Posterior cingulate gyrus (tissue), 11 donors: ENCODE measurements around the gene WT1.

Experiments
- DNase-seq, 10 donors: peaks; one replicate each; pipeline versions ENCODE4 v3.0.0 to v3.0.0-alpha.2; 2020 to 2021; ENCODE audit warnings: mixed read lengths in 3 of 10
- intact Hi-C: fragments of 100-400 bp; cut with DNase I; formaldehyde crosslinking; loops from one replicate; pipeline ENCODE4 v1.15.1; 2023

The WT1 gene

GRCh38 chr11:32439501-32440210, 4.3 kb upstream of the WT1 start:
- intact Hi-C loops = no loop called here
- DNase-seq = peak in 1 of 10 donors; percentile 38

DNA sequence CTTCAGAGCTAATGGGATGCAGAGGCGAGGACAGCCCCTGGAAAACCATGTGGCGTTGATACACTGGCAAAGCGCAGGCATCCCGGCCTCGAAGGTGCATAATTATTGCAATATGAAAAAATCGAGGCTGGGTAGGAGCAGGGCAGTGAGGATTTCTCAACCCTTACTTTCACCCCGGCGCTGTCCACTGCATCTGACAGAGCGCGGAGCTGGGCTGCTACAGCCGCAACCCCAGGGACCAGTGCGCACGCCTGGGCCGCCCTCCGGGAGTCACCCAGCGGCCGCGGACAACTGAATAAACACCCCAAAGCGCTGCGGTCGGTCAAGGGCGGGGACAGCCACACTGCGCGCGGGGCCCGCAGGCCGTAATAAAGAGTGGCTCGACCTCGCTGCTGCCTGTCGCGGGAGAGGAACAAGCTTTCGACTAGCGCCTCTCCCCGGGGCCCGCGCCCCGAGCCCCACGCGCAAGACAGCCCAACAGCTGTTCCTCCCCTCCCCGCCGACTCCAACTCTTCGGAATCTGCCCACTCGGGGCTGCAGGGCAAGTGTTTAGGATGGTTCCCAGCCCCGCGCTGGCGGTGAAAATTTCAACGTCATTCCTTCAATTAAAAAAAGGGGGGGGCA, 3.6 kb upstream of the WT1 start:
- peak in 1 of 10 donors; percentile 55 for DNase-seq
- intact Hi-C loops = no loop called here

GRCh38 chr11:32438346-32438865, 3.1 kb upstream of the WT1 start:
- peak in 1 of 10 donors; percentile 7 for DNase-seq
- intact Hi-C loops = no loop called here

GRCh38 chr11:32437495-32438345, 2.4 kb upstream of the WT1 start:
- intact Hi-C loops = no loop called here

DNA sequence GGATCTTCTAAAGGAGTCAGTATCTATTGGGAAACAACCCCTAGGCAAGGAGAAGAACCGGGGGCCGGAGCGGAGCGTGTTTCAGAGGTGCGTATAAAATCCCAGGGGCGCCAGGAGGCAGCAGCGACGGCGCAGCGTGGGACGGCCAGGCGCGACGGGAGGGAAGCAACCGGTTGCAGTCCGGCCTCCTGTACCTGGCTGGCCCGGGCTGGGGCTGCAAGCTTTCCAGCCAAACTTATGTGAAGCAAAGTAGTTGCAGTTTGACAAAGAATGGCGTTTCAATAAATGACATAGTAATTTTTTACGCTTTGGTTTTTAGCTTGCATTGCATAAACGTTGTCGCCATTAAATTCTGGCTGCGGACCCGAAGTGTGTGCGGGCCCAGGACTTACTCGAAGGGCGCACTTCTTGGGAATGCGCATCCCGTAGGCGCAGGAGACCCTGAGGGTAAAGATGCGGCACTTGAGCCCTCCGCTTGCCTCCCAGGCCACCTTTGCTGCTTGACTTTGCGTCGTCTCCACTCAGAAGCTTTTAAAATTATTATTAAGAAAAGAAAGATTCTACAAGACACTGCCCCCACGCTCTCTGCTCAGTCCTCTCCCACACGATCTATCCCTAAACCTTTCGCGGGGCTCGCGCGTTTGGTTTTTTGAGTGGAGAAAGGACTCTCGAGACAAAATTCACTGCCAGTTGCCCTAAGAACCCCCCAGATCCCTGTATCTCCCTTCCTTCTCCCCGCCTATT, 1.6 kb upstream of the WT1 start:
- no peak for DNase-seq
- intact Hi-C loops = no loop called here

More at GRCh38 chr11:32437495-32438345, 2.4 kb upstream of the WT1 start:
- DNase-seq = no peak

DNA sequence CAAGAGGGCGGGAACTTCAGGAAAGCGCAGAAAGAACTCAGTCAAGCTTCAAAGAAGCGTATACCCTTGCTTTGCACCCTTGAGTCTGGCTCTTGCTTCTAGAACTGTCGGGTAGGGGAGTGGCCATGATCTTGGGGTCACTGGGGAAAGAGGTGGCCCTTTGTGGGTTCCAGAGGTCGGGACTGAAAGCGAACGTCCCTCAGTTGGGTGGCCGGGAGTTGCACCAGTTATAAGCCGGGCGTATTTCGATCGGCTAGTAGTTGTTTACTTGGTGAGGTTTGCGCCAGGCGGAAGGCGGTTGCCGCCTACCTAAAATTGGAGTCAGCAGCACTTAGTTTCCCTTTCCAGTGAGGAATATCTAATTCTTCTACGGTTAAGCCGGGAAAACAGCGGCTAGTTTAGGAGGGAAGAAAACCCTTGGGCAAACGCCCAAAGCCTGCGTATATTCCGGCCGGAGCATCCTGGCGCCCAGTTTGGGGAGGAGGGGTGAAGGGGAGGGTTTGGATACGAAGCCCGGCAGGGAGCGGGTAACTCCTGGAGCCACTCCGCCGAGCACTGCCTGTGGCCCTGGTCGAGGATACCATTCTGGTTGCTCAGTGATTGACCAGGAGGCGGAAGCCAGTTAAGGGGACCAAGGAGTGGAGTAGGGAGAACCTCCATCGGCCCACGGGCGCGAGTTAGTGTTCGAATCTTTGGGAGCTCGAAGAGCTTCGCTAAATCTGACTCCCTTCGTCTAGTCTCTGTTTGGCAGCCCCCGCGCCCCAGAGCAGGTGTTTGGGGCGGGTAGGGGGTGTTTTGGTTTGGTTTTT, 807 bp upstream of the WT1 start:
- DNase-seq = no peak
- intact Hi-C loops = no loop called here

DNA sequence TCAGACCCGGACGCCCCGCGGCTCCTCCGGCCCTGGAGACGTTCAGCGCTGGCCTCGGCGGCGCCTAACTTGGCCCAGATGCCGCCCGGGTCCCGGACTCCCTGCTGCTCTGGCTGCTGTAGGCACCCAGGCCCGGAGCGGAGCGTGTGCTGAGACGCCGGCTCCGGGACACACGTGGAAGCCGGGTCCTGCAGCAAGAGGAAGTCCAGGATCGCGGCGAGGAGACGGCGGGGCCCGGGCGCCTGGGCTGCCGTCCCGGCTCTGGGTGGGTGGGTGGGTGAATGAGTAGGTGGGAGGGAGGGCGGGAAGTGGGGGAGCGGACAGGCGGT, 223 bp downstream of the WT1 start:
- DNase-seq = no peak
- intact Hi-C loops = no loop called here

- DNase-seq = no peak
- intact Hi-C loops = no loop called here
Measured at GRCh38 chr11:32434356-32435151, 785 bp downstream of the WT1 start.

GRCh38 chr11:32433914-32434355, 1.4 kb downstream of the WT1 start:
- intact Hi-C loops = no loop called here
- DNase-seq = no peak

GRCh38 chr11:32433101-32433913, 2.0 kb downstream of the WT1 start:
- intact Hi-C loops = no loop called here
- DNase-seq = no peak

DNA sequence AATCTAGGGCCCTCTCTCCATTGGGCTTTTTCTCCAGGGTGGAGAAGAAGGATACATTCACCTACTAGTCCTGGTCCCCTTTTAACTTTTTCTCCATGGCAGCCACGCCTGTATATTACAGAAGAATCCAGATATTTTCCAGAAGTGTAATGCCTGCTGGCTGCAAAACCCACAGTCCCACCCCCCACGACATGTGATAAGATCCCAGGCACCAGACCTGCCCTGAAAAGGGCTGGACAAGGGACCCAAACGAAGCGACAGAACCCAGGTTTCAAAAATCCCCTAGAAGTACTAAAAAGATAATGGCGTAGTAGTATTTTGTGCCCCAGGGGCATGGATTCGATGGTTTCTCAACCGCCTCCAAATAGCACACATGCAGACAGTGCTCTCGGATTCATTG, 2.8 kb downstream of the WT1 start:
- intact Hi-C loops = no loop called here

GRCh38 chr11:32430568-32431381, 4.6 kb downstream of the WT1 start:
- intact Hi-C loops = no loop called here
- peak in 1 of 10 donors; percentile 70 for DNase-seq

More for the DNA sequence above, 2.8 kb downstream of the WT1 start:
- DNase-seq = no peak

DNA sequence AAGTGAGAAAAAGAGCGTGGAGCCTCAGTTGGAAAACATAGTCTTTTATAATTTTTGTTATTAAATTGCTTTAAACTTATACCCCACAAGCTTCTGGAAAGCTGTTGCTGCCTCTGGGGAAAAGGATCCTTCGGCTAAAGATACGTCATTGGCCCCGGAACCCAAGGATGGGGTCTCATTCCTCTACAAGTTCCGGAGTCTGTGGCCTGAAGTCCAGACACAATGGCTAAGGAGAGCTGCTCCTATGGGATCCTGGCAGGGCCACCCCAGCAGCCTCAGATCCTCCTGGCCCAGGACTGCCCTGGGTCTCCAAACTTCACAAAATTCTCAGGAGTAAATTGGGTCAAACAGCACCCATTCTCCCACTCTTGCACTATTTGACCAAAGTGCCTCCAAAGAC, 5.9 kb downstream of the WT1 start:
- DNase-seq = no peak
- intact Hi-C loops = no loop called here

GRCh38 chr11:32428665-32429303, 6.6 kb downstream of the WT1 start:
- intact Hi-C loops = no loop called here
- DNase-seq = no peak

DNA sequence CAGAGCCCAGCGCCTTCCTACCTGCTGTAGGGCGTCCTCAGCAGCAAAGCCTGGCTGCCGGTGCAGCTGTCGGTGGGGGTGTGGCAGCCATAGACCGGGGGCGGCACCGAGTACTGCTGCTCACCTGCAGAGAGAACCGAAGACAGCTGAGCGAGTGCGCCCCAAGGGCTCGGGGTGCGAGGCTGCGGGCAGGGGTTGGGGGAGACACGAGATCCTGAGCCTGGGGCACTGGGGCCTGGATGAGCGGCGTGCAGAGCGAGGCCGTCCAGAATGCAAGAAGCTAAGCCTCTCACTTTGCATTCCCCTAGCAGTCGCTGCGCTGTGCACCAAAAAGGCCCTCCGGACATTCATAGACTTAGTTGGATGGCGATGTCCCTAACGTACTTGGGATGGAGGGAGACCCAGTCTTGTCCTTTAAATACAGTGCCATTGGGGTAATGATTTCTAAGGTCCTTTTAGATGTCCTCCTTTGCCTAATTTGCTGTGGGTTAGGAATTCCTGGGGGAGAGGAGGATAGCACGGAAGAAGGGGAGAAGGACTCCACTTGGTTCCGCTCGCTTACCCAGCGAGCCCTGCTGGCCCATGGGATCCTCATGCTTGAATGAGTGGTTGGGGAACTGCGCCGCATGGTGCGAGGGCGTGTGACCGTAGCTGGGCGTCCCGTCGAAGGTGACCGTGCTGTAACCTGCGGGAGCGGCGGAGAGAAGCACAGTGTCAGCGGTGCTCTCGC, 7.2 kb downstream of the WT1 start:
- intact Hi-C loops = no loop called here
- DNase-seq = no peak

GRCh38 chr11:32427616-32427934, 7.8 kb downstream of the WT1 start:
- DNase-seq = no peak
- intact Hi-C loops = no loop called here
